K562 (cell line): ENCODE results near the gene SLC24A4. TPM values are rescaled to one million over a fixed set of nuclear protein-coding genes. Genes with fewer than 3 reads are reported as not detected.

ENCODE experiments used
- ATAC-seq: fragments of 200-7000 bp; cut with Tn5 transposase; 3 replicates; pipeline ENCODE4 v1.9.1; 2020; ENCODE audit warnings: moderate library complexity
- BruUV-seq: library from RNA; stranded (reverse); fragments of 400-500 nt; replicated peaks from 2 replicates; lab custom pipeline; 2021; lab: Mats Ljungman, UMichigan
- CTCF ChIA-PET: fragments of 300-600 bp; formaldehyde crosslinking; extraction: SDS; loops from one replicate; lab custom pipeline; 2021; ENCODE audit warnings: low intra/inter-chr PET ratio; lab: Yijun Ruan, JAX
- POLR2A ChIA-PET: fragments of 300-600, 350-650 bp; sonication (Branson Sonifier 250); formaldehyde crosslinking; extraction: SDS; loops from one replicate; lab custom pipeline; 2021; ENCODE audit warnings: antibody characterized with exemption, inconsistent platforms; lab: Yijun Ruan, JAX
- DNase-seq, 4 experiments: peaks; one replicate each; pipeline versions ENCODE4 v3.0.0 to v3.0.0-alpha.2; 2011 to 2018; ENCODE audit warnings: low spot score in 3 of 4, mixed read lengths in 3 of 4; ENCODE audit errors: extremely low read depth in 1 of 4
- FAIRE-seq: peaks from 2 replicates; lab custom pipeline; 2011; peaks lifted over from hg19 to GRCh38; lab: Jason Lieb, UNC
- H2AFZ ChIP-seq: 2 replicates; pipeline ENCODE4 v1.6.0; 2011; ENCODE audit warnings: low read depth, low read length, control low read depth, inconsistent platforms
- H3K27ac ChIP-seq: fragments of 200-600 bp; 3 replicates; pipeline ENCODE4 v1.8.0; 2011; ENCODE audit warnings: low read depth, mild to moderate bottlenecking, control low read depth, inconsistent platforms, low read length, moderate library complexity, mixed read lengths; ENCODE audit errors: extremely low read depth
- H3K27me3 ChIP-seq, 2 experiments: fragments of 300-600 bp in 1 of 2; 2 replicates in 1 of 2; 3 replicates in 1 of 2; pipeline versions ENCODE4 v1.6.0 to v1.8.0; 2011; ENCODE audit warnings: inconsistent platforms in 2 of 2, low read length in 2 of 2, mild to moderate bottlenecking in 1 of 2, mixed read lengths in 1 of 2, moderate library complexity in 1 of 2; ENCODE audit not compliant: control insufficient read depth in 2 of 2, insufficient read depth in 2 of 2
- H3K36me3 ChIP-seq: fragments of 300-600 bp; 3 replicates; pipeline ENCODE4 v1.8.0; 2011; ENCODE audit warnings: mild to moderate bottlenecking, low read length, inconsistent platforms; ENCODE audit not compliant: control insufficient read depth, insufficient read depth
- H3K4me1 ChIP-seq, 2 experiments: fragments of 200-600 bp in 1 of 2; replicated peaks in 1 of 2; 2 replicates in 1 of 2; 3 replicates in 1 of 2; pipeline versions ENCODE4 v1.5.1 to v1.8.0; 2011; ENCODE audit warnings: inconsistent platforms in 2 of 2, low read length in 2 of 2, mild to moderate bottlenecking in 1 of 2, mixed read lengths in 1 of 2, moderate library complexity in 1 of 2; ENCODE audit not compliant: control insufficient read depth in 2 of 2, insufficient read depth in 2 of 2
- H3K4me2 ChIP-seq: 2 replicates; pipeline ENCODE4 v1.6.1; 2011; ENCODE audit warnings: low read length, control low read depth, inconsistent platforms, mixed read lengths; ENCODE audit not compliant: insufficient read depth
- H3K4me3 ChIP-seq: fragments of 200-600 bp; sonication (generic), shearing (Covaris generic); 2 replicates; pipeline ENCODE4 v1.5.1; 2016; ENCODE audit warnings: control low read depth, inconsistent platforms
- H3K79me2 ChIP-seq: fragments of 200-600 bp; 3 replicates; pipeline ENCODE4 v1.8.0; 2011; ENCODE audit warnings: low read length, inconsistent platforms; ENCODE audit not compliant: control insufficient read depth, insufficient read depth
- H3K9ac ChIP-seq, 2 experiments: 2 replicates each; pipeline versions ENCODE4 v1.6.0 to v1.6.1; 2011; ENCODE audit warnings: low read depth in 2 of 2, low read length in 2 of 2, control low read depth in 1 of 2, inconsistent platforms in 1 of 2, mild to moderate bottlenecking in 1 of 2, mixed read lengths in 1 of 2; ENCODE audit not compliant: insufficient read depth in 1 of 2
- H3K9me1 ChIP-seq: one replicate; pipeline ENCODE4 v1.6.0; 2011; ENCODE audit warnings: inconsistent platforms, mild to moderate bottlenecking, low read length, moderate library complexity; ENCODE audit not compliant: control insufficient read depth, insufficient read depth
- H3K9me3 ChIP-seq: replicated peaks from 2 replicates; pipeline ENCODE4 v1.5.1; 2011; ENCODE audit warnings: low read depth, low read length, inconsistent platforms; ENCODE audit not compliant: control insufficient read depth, insufficient read depth
- H4K20me1 ChIP-seq: replicated peaks from 2 replicates; pipeline ENCODE4 v1.6.1; 2011; ENCODE audit warnings: low read length, inconsistent platforms, mixed read lengths; ENCODE audit not compliant: control insufficient read depth, insufficient read depth
- ADNP ChIP-seq: fragments of 200-800 bp; sonication (Bioruptor generic); IDR thresholded peaks from 2 replicates; pipeline ENCODE4 v1.6.1; 2016; ENCODE audit warnings: missing genetic modification characterization, missing compliant biosample characterization
- BCOR ChIP-seq: fragments of 450-650 bp; IDR thresholded peaks from 2 replicates; pipeline ENCODE4 v1.6.1; 2016
- KDM1A ChIP-seq, 2 experiments: fragments of 450-650 bp; IDR thresholded peaks; 2 replicates each; pipeline ENCODE4 v1.6.1; 2016; ENCODE audit warnings: mild to moderate bottlenecking in 2 of 2
- OTX1 ChIP-seq: fragments of 450-650 bp; formaldehyde crosslinking; IDR thresholded peaks from 2 replicates; pipeline ENCODE4 v1.4.0; 2022; ENCODE audit warnings: mild to moderate bottlenecking
- PURB ChIP-seq: sonication (generic); formaldehyde crosslinking; IDR thresholded peaks from 2 replicates; pipeline ENCODE4 v1.9.0; 2021; ENCODE audit warnings: low read depth, mild to moderate bottlenecking, missing genetic modification reagents
- RAD21 ChIP-seq, 2 experiments: fragments of 250-450 bp in 1 of 2; fragments of 450-650 bp in 1 of 2; sonication (Bioruptor Pico) in 1 of 2; formaldehyde crosslinking in 1 of 2; IDR thresholded peaks in 1 of 2; conservative IDR thresholded peaks in 1 of 2; 2 replicates each; pipeline versions ENCODE4 v1.4.0 to v1.8.0; 2020 to 2022; ENCODE audit warnings: mild to moderate bottlenecking in 2 of 2, moderate library complexity in 1 of 2
- RBM25 ChIP-seq: fragments of 200-400 bp; formaldehyde crosslinking; IDR thresholded peaks from 2 replicates; pipeline ENCODE4 v1.6.1; 2018; ENCODE audit warnings: low read length, low read depth, moderate library complexity; ENCODE audit not compliant: severe bottlenecking
- SRSF1 ChIP-seq: fragments of 200-400 bp; formaldehyde crosslinking; IDR thresholded peaks from 2 replicates; pipeline ENCODE4 v1.6.1; 2017; ENCODE audit warnings: mild to moderate bottlenecking, low read depth, low read length, moderate library complexity
- ZFP36 ChIP-seq: fragments of 150-350 bp; IDR thresholded peaks from 2 replicates; pipeline ENCODE4 v1.6.1; 2018; ENCODE audit warnings: low read length, low read depth; ENCODE audit not compliant: partially characterized antibody
- ZFX ChIP-seq: sonication (generic); formaldehyde crosslinking; IDR thresholded peaks from 2 replicates; pipeline ENCODE4 v1.8.0; 2022; ENCODE audit warnings: mild to moderate bottlenecking, missing genetic modification reagents, moderate library complexity
- ZNF41 ChIP-seq: fragments of 250-450 bp; sonication (Bioruptor Pico); conservative IDR thresholded peaks from 2 replicates; pipeline ENCODE4 v1.4.0; 2020; ENCODE audit warnings: mild to moderate bottlenecking
- ZNF551 ChIP-seq: fragments of 250-450 bp; sonication (Bioruptor Pico); IDR thresholded peaks from 2 replicates; pipeline ENCODE4 v1.5.0; 2021; ENCODE audit warnings: mild to moderate bottlenecking, moderate library complexity
- WGBS: fragments of 100-300 bp; shearing (Covaris generic); methylation state at CpG from one replicate; pipeline ENCODE4 v1.1.6; 2016; ENCODE audit warnings: low coverage, mixed read lengths; ENCODE audit not compliant: insufficient coverage; ENCODE audit errors: missing lambda C conversion rate; 5-methylcytosine and 5-hydroxymethylcytosine counted together
- in situ Hi-C: fragments of 300-500 bp; cut with MboI; formaldehyde crosslinking; loops from 4 replicates; pipeline ENCODE4 v1.15.0; 2018; ENCODE audit warnings: inconsistent platforms, mixed read lengths
- intact Hi-C: fragments of 100-400 bp; cut with micrococcal nuclease; formaldehyde crosslinking; loops from 2 replicates; pipeline ENCODE4 v1.14.2; 2022
- polyA plus RNA-seq, 8 experiments: library from polyadenylated mRNA; depleted of rRNA in 4 of 8; stranded (reverse) in 5 of 8; unstranded in 3 of 8; fragments of >200 nt; fragmentation: Nextera tagmentation in 2 of 8; fragmentation: Illumina TruSeq in 1 of 8; extraction: Ambion mirVana in 2 of 8; extraction: Trizol in 1 of 8; gene quantifications; 2 replicates each; pipeline versions ENCODE4 v1.2.1 to v1.2.3, GENCODE V29; 2011 to 2014; ENCODE audit warnings: inconsistent platforms in 1 of 8, missing spikeins in 1 of 8
- total RNA-seq, 7 experiments: library from RNA; depleted of rRNA in 6 of 7; stranded (reverse); fragments of >200 nt in 6 of 7; fragmentation: Illumina TruSeq in 2 of 7; extraction: Trizol in 2 of 7; gene quantifications; 2 replicates each; pipeline versions ENCODE4 v1.2.1 to v1.2.3, GENCODE V29; 2011 to 2021; ENCODE audit warnings: low replicate concordance in 1 of 7

The SLC24A4 gene
- total and polyA plus RNA-seq, 9 of the 15 experiments (the other 6 are each of a cell fraction or from before 2014, with no cell fraction given): not detected

GRCh38 chr14:92404018-92404417, 81.1 kb downstream of the SLC24A4 start (continued):
- no peak for TF ChIP-seq KDM1A (IDR thresholded peaks at IDR 0.05)
- no peak for TF ChIP-seq ZNF41 (CRISPR knock-in tag)

DNA sequence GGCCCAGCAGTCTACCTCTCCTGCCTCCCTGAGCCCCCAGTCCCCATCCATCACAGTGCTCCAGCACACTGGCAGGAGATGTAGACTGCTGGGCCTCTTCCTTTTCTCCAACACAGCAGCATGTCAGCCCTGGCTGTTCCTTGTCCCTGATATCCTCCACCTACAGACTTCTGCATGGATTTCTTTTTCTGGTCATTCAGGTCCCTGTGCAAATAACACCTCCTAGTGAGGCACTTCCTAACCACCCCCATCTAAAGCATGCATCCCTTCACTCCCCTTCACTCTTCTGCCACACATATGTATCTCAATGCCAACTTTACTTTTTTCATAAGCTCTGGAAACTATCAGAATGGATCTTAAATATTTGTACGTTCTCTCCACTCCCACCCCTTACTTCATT, 81.5 kb downstream of the SLC24A4 start:
- Histone ChIP-seq H3K36me3 (no peaks in the 10 kb centered on the region), H3K9ac (no peak overlapping the region), H3K4me2 (no peak overlapping the region), H3K79me2 (no peaks in the 10 kb centered on the region), H3K27me3 (no peaks in the 10 kb centered on the region), H2AFZ (no peak overlapping the region), H3K4me3 (no peak overlapping the region), H3K9me3 (no peaks in the 10 kb centered on the region), H3K4me1 (no peaks in the 10 kb centered on the region), H3K9me1 (no peaks in the 10 kb centered on the region), H4K20me1 (no peaks in the 10 kb centered on the region), H3K27ac (no peak overlapping the region)
- FAIRE-seq (no peak), ATAC-seq (no peak), DNase-seq (no peak)
- POLR2A ChIA-PET: interaction anchor here (0.6 kb wide), 1 partner anchor 13 kb away, joined by 3 read pairs; no protein-coding TSS in a partner anchor
- CTCF ChIA-PET: no interaction called here
- in situ Hi-C loops: no loop called here
- no TSS peak for BruUV-seq
- WGBS: 0% methylated on average over 1 of the region's 1 CpG
- intact Hi-C loops: no loop called here
- no peak for TF ChIP-seq ZFX (CRISPR knock-in tag)
- no peak for TF ChIP-seq ZNF551 (CRISPR knock-in tag)
- TF ChIP-seq SRSF1: no peak

DNA sequence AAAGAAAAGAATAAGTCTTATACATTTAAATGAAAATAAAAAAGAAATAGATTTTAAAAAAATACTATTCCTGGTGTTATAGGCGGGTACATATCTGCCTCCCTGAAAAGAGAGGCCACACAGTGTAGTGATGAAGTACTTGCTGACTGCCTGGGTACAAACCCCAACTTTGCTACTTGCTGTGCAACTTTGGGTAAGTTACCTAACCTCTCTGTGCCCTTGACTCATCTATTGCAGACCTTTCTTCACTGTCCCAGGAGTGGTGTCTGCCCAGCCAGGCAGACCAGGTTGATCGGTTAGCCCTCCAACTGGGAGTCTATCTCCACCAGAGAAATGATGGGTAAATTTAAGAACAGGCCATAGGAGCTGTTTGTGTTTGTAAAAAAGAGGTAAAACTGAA, 82.0 kb downstream of the SLC24A4 start:
- no peak overlapping the region for H3K4me2 ChIP-seq
- no peaks in the 10 kb centered on the region for H3K9me3 ChIP-seq
- TF ChIP-seq BCOR (peak; percentile 66; the same call in 1 of the 2 replicates), KDM1A (IDR thresholded peaks at IDR 0.05) (0 out of 4 replicates have a peak, but pooled peaks have one; percentile 16 to 27), RBM25 (peak; percentile 79), ZFP36 (peak; percentile 50), RAD21 (CRISPR knock-in tag; conservative IDR thresholded peaks at IDR 0.05 in 1 of 2, IDR thresholded peaks at IDR 0.05 in 1 of 2) (no peak), ADNP (tag) (0 out of 2 replicates have a peak, but pooled peaks have one; percentile 21), OTX1 (CRISPR knock-in tag) (no peak), PURB (CRISPR knock-in tag) (no peak)
- no peaks in the 10 kb centered on the region for H3K9me1 ChIP-seq
- intact Hi-C loops: no loop called here
- no peaks in the 10 kb centered on the region for H3K79me2 ChIP-seq
- H3K27me3 ChIP-seq: no peaks in the 10 kb centered on the region
- H3K4me3 ChIP-seq: no peak overlapping the region
- no peak overlapping the region for H3K9ac ChIP-seq
- in situ Hi-C loops: no loop called here
- H3K27ac ChIP-seq: no peak overlapping the region
- DNase-seq (no peak), FAIRE-seq (no peak), ATAC-seq (no peak)
- CTCF ChIA-PET: no interaction called here
- no peaks in the 10 kb centered on the region for H3K4me1 ChIP-seq
- POLR2A ChIA-PET: interaction anchor here (0.6 kb wide), 1 partner anchor 13 kb away, joined by 3 read pairs; no protein-coding TSS in a partner anchor
- no TSS peak for BruUV-seq
- H3K36me3 ChIP-seq: no peaks in the 10 kb centered on the region
- 0% methylated on average over 2 of the region's 2 CpGs for WGBS
- no peaks in the 10 kb centered on the region for H4K20me1 ChIP-seq
- no peak overlapping the region for H2AFZ ChIP-seq
